HG03039 (cell line): Measurements from ENCODE around the gene SPINT1.

ENCODE experiments used
- ATAC-seq: cut with Tn5 transposase; IDR thresholded peaks from one replicate; pipeline ENCODE4 v1.9.1; 2021; ENCODE audit warnings: mild to moderate bottlenecking, moderate library complexity; ENCODE audit not compliant: unreplicated experiment

Gene SPINT1

DNA sequence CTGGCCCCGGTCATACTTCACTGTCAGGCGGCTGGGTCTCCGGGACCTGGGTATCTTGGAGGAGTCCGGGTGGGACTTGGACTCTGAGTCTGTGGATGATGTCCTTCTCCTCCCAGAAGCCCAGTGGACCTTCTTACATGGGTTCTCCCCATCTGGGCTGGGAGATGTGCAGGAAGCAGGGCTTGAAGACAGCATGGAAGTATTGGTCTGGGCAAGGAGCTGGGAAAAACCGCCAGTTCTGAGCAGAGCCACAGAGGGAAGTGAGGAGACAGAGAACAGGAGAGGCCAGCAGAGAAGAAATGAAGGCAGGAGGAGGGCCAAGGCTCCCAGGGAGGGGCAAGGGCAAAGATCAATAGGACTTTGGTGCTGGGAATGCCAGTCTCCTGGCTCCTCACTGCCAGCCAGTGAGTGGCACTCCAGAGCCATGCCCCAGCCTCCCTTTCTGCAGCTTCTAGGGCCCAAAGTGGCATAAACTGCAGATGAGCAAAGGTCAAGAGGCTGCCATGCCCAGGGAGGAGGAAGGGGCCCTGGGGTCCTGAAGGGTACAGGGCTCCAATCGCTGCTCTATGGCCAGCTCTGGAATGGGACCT is 15.3 kb upstream of the SPINT1 start, which contains the start of gene PPP1R14D:
PPP1R14D (minus strand) TSS at position 262 of the 590 bp plus-strand sequence; CDS start at position 195, 67 bp downstream.
- no peak for ATAC-seq

DNA sequence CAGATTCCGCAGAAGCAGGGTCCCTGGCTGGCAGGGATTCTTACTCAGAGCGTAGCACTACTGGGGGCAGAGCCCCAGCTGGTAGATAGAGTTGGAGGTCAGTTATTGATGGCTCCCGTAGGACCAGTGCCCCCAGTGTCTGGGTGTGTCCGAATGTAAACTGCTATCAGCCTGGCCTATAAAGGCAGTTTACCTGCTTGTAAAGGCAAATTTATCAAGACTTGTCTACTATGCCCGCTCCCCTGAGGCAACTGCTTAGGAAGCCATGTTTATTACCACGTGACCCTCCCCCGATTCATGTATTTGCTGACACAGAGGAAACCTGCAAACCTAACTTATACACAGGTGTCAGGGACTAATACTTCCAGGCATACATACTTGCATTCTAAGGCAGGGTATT is 14.7 kb upstream of the SPINT1 start:
- ATAC-seq = no peak

DNA sequence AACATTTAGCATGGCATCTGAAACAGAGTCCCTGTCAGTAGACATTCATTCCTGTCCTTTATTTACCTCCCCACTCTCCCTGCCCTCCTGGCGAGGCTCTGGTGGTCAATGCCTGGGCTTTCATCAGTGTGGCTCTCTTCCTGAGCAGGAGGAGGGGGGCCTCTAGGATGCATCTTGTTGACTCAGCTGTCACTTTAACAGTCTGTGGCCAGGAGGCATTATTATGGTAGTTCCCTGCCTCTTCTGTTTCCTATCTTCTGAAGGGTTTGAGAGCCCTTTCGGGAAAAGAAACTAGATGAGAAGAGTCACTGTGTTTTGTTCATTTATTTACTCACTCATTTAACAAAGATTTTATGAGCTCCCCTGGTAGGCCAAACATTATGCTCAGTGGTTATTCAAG is 13.0 kb upstream of the SPINT1 start:
- no peak for ATAC-seq

DNA sequence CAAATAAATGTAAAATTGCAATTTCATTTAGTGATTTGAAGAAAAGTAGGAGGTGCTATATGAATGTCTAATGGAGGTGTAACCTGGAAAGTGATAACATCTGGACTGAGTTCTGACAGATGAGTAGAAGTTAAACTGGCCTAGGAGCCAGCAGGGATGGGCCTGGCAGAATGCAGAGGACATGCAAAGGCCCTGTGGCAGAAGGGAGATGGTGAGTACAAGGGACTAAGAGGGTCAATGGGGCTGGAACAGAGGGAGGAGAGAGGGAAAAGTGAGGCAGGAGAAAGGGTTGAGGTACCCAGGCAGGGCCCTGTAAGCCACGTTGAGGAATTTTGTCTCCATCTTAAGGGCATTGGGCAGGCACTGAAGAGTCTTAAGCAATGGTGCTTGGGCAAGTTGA is 12.0 kb upstream of the SPINT1 start:
- ATAC-seq = no peak

DNA sequence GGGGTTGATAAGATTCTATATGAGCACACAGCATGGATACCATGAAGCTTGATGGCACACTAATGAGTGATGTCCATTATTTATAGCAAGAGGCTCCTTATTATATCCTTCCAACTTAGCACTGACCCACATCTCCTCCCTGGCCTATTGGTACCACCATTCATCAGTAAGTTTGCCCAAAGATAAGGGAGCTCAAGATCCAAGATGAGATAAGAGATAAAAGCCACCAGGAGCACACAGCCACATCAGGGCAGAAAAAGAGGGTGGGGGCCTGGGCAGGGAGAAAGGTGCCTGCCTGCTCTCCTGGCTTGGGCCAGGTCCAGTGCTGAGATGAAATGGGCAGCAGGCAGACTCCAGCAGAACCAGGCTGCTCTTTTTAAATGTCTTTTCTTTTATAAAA is 10.9 kb upstream of the SPINT1 start:
- ATAC-seq = no peak

DNA sequence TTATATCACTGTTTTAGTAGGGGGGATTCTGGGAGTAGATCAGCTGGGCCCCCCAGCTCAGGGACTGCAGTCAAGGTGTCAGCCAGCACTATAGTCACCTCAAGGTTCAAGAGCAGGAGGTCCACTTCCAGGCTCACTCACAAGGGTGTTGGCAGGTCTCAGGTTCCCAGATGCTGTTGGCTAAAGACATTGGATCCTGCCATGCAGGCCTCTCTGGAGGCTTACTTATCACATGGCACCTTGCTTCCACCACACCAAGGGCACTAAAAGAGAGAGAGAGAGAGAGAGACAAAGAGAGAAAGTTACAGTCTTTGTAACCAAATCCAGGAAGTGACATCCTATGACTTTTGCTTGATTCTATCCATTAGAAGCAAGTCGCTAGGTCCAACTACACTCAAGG is 7.8 kb upstream of the SPINT1 start:
- no peak for ATAC-seq

DNA sequence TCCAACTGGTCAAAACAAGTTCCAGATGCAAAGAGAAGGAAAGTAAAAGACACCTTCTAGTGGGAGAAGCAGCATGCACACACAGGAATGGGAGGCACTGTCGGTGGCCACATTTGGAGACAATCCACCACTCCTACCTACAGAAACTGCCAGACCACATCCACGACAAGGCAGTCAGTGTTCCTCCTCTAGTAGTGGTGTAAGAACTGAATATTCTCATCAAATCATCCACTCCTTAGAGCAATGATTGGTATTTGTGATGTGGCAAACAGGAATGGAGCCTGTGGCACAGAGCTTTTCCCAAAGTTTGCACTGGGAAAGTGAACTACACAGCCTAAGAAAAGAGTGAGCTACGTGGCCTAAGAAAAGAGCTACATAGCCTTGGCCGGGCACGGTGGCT is 5.1 kb upstream of the SPINT1 start:
- ATAC-seq = no peak

DNA sequence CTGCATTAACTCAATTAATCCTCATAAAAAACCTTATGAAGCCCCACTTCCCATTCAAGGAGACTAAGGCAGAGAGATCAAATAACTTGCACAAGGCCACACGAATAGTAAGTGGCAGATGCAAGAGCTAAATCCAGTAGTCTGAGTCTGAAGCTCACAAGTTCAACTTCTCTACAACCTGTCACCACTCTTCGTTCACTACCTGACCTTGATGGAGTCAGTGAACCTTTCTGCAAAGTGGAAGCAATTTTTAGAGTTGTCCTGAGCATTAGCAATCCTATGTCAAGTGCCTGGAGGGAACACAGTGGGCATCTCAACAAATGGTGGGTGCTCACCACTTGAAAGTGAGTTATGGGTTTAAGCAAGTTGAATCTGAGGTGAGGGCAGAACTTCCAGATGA is 2.1 kb upstream of the SPINT1 start:
- no peak for ATAC-seq

DNA sequence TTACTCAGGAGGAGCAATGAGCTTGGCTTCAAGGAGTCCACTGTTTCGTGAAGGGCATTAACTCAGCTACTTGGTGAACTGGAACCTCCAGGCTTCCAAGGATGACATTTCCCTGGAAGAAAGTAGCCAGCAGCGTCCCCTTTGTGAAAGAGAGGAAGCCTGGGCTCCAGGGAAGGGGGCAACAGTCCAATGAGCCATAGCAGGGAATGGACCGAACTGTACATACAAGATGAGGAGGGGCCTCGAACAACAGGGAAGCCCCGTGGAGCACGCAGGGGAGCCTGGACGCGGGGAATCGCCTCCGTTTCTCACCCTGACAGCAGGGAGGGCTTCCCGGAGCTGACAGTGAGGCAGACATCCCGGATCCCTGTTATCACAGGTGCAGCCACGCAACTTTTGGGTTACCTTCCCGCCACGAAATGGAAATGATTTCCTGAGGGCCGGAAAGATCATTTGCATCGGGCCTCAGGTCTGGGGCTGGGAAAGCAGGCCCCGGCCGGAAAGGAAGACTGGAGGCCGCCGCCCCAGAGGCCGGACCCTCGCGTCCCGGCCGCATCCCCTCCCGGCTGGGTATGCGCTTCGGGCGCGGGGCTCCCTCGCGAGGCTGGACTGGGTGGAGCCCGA is 475 bp upstream of the SPINT1 start:
- ATAC-seq = no peak

DNA sequence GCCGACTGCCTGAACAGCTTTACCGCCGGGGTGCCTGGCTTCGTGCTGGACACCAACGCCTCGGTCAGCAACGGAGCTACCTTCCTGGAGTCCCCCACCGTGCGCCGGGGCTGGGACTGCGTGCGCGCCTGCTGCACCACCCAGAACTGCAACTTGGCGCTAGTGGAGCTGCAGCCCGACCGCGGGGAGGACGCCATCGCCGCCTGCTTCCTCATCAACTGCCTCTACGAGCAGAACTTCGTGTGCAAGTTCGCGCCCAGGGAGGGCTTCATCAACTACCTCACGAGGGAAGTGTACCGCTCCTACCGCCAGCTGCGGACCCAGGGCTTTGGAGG is 815 bp downstream of the SPINT1 start:
- ATAC-seq = no peak

DNA sequence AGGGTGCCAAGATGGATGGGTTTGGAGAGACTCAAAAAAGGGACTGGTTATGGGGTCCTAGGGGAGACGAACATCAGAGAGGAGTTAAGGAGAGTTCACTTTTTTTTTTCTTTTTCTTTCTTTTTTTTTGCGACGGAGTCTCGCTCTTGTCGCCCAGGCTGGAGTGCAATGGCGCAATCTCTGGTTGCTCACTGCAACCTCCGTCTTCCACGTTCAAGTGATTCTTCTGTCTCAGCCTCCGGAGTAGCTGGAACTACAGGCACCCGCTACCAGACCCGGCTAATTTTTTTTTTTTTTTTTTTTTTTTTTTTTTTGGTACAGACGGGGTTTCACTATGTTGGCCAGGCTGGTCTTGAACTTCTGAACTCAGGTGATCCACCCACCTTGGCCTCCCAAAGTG is 1.2 kb downstream of the SPINT1 start:
- ATAC-seq = no peak

DNA sequence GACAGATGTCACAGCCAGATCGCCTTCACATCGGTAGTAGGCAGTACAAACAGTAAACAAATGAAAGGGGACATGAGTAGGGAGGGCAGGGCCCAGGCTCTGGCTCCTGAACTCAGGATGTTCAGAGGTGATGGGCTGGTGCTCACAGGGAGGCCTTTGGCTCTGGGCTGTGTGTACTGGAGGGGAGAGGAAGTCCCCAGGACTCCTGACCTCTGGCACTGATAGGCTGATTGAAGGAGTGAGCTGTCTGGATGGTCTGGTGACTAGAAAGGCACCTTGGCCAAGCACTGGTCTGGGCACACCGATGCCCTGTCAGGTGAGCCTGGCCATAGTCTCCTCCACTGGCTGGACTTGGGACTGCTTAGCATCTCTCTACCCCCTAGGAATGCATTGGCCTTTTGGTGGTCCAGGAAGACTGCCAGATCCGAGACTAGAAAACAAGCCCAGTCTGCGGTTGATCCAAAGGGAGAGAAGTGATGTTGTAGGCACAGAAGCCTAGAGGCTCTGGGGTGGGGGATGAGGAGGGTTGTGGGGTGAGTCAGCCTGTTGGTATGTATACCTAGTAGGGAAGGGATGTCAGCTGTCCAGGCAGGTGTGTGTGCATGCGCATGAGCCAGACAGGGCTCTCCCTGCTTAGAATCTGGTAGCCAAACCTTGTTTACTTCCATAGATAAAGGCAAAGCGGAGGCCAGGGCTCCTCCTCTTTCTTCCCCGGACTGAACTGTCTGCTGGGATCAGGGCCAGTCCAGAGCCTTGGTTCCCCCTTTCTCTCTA is 1.9 kb downstream of the SPINT1 start:
- no peak for ATAC-seq

DNA sequence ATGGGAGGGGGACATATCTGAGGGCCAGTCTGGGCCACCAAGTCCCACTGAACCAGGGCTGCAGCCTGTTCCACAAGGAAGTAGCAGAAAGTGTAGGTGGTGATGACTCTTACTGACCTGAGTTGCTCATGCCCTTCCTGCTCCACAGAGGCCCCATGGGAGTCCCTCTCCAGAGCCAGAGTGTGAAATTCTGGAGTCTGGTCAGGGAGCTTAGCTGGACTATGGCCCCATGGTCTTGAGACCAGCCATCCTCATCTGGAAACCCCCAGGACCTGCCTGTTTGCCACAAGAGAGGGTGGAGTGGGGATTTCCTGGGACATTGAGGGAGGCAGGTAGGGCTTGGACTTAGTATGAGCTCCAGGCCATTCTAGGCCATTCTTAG is 3.0 kb downstream of the SPINT1 start:
- peak; percentile 12 for ATAC-seq

DNA sequence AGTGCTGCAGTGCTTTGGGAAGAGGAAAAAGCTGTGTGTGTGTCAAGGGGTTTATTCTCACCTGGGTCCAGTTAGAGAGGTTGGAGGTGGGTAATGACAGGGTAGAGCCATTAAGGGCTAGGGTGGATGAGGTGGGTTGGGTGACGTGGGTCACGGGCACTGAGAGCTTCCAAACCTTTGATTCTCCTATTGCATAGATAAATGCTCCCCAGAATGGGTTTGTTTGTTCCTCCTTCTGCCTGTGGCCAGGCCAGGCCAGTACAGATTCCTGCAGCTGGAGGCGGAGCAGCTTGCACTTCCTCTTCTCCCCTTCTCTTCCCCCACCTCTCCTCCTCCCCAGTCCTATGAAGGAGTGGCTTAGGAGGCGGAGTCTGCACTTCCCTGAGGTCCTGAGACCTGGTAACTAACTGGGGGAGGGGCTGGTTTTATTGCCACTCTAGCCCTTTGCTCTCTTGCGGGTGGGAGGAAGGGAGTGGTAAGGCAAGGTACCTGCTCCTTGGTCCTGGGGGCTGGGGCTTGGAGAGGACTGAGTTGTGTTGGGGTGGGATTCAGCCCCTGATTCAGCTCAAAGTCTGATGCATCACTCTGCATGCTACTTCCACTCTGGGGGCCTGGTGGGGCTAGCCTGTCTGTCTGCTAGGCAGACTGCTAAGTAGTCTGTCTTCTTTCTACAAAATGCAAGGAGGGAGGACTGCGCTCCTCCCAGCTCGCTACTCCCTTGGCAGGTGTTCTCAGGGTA is 3.5 kb downstream of the SPINT1 start:
- ATAC-seq = peak; percentile 54

DNA sequence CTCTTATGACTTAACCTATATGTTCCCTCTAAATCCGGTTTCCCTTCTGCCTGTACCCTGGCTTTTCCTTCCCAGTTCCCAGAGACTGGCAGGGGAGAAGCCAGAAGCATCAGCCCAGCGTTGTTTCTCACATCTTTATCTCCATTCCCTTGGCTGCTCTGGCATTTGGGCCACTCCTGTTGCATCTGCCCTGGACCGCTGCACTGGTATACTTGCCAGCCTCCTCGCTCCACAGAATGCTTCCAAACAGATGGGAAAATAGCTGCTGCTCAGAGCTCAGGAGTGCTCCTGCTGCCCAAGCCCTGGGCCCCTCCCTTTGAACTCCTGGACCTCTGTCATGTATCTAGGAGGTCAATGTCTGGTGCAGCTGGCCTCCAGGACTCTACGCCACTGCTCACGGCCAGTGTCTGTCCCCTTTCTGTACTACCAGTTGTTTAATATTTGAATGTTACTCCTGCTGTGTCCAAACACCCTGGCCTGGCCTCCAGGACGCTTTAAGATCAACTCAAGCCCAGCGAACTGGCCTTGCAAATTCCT is 6.8 kb downstream of the SPINT1 start:
- no peak for ATAC-seq

DNA sequence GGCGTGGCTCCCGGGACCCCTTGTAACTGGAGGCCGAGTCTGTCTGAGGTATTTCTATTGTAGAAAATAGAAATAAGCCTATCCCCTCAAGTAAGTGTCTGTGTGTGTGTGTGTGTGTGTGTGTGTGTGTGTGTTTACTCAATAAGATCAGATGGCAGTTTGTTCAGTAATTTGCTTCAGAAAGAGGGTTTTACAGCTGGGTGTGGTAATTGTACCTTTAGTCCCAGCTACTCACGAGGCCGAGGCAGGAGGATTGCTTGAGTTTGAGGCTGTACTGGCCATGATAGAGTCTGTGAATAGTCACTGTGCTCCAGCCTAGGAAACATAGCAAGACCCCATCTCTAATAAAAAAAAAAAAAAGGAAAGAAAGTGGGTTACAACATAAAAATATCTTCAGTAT is 8.7 kb downstream of the SPINT1 start:
- ATAC-seq = no peak

DNA sequence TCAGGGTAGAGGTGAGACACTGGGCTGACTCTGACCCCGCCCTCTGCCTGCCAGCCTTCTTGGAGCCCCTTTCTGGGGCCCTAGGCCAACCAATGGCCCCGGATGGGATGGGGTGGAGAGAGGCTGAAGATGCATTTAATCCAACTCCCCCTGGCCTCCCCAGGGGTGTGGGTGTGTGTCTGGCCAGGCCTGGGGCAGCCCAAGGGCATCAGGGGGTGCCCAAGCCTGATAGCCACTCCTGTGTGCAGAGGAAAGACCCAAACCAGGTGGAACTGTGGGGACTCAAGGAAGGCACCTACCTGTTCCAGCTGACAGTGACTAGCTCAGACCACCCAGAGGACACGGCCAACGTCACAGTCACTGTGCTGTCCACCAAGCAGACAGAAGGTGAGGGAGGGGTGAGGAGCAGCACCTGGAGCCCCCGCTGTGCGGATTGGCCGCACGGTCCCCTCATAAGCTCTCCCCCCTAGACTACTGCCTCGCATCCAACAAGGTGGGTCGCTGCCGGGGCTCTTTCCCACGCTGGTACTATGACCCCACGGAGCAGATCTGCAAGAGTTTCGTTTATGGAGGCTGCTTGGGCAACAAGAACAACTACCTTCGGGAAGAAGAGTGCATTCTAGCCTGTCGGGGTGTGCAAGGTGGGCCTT is 9.5 kb downstream of the SPINT1 start:
- no peak for ATAC-seq

DNA sequence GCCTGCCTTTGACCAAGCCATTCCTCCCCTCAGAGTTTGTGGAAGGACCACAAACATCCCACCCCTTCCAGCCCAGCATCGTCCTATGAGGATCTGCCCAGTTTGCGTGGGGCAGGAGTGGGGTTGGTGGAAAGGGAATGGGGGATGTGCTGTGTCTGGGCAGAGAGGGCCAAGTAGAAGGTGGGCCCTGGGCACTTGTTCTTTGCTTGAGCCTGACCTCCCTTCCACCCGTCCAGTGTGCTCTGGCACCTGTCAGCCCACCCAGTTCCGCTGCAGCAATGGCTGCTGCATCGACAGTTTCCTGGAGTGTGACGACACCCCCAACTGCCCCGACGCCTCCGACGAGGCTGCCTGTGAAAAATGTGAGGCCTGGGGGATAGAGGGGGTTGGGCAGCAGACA is 10.3 kb downstream of the SPINT1 start:
- ATAC-seq = no peak

DNA sequence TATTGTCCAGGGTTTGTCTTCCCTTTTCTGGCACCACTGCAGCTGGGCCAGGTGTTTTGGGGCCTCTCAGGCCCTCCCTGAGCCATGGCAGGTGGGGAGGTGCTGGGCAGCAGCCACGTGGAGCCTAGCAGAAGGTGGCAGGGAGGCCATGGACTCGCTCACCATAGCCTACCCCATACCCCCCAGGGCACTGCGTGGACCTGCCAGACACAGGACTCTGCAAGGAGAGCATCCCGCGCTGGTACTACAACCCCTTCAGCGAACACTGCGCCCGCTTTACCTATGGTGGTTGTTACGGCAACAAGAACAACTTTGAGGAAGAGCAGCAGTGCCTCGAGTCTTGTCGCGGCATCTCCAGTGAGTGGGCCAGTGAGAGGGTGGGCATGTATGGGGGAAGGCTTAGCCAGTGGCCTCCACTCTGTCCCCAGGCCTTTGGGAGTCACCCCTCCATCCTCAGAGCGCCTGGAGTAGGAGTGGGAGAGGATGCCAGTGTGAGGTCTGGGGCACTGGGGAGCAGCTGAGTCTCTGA is 11.9 kb downstream of the SPINT1 start:
- no peak for ATAC-seq

DNA sequence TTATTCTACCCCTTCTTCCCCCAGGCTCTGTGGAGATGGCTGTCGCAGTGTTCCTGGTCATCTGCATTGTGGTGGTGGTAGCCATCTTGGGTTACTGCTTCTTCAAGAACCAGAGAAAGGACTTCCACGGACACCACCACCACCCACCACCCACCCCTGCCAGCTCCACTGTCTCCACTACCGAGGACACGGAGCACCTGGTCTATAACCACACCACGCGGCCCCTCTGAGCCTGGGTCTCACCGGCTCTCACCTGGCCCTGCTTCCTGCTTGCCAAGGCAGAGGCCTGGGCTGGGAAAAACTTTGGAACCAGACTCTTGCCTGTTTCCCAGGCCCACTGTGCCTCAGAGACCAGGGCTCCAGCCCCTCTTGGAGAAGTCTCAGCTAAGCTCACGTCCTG is 12.9 kb downstream of the SPINT1 start:
- ATAC-seq = no peak
